NCI-H748 (cell line): Measurements from ENCODE around the gene HSPB1.
"Not testable (repeated sequence)": the region's sequence is repeated elsewhere in the genome, so short reads cannot be mapped to it uniquely, and the experiment has no call there.

ENCODE experiments used
- DNase-seq: peaks from one replicate; lab custom pipeline; 2025; ENCODE audit not compliant: unreplicated experiment; lab: John Stamatoyannopoulos, UW

Gene HSPB1

GRCh38 chr7:76303202-76304147, 1.0 kb downstream of the HSPB1 start:
- peak; percentile 84 for DNase-seq

- DNase-seq: no peak
Observed at GRCh38 chr7:76304888-76305375, 2.5 kb downstream of the HSPB1 start.

- not testable (repeated sequence) for DNase-seq
Observed at GRCh38 chr7:76308874-76309273, 6.4 kb downstream of the HSPB1 start.

- DNase-seq: not testable (repeated sequence)
Observed at GRCh38 chr7:76309341-76310101, 7.0 kb downstream of the HSPB1 start.

- DNase-seq: peak; percentile 68
Observed at GRCh38 chr7:76310102-76310957, 7.9 kb downstream of the HSPB1 start.

GRCh38 chr7:76311838-76312237, 9.4 kb downstream of the HSPB1 start:
- DNase-seq: not testable (repeated sequence)

GRCh38 chr7:76314042-76314721, 11.7 kb downstream of the HSPB1 start:
- DNase-seq: peak; percentile 89

GRCh38 chr7:76314740-76315139, 12.3 kb downstream of the HSPB1 start:
- not testable (repeated sequence) for DNase-seq

GRCh38 chr7:76315364-76315763, 12.9 kb downstream of the HSPB1 start:
- DNase-seq: no peak

GRCh38 chr7:76316984-76317781, 14.7 kb downstream of the HSPB1 start:
- DNase-seq: no peak

GRCh38 chr7:76317782-76318487, 15.5 kb downstream of the HSPB1 start:
- peak; percentile 99 for DNase-seq

GRCh38 chr7:76318488-76319353, 16.2 kb downstream of the HSPB1 start:
- peak; percentile 68 for DNase-seq

- no peak for DNase-seq
Observed at GRCh38 chr7:76325092-76325491, 22.6 kb downstream of the HSPB1 start.

- no peak for DNase-seq
Observed at GRCh38 chr7:76325811-76326210, 23.3 kb downstream of the HSPB1 start.

- no peak for DNase-seq
Observed at GRCh38 chr7:76326646-76327233, 24.3 kb downstream of the HSPB1 start.

GRCh38 chr7:76327610-76328009, 25.1 kb downstream of the HSPB1 start:
- no peak for DNase-seq

GRCh38 chr7:76328389-76328788, 25.9 kb downstream of the HSPB1 start:
- DNase-seq: no peak
